PC-3 (cell line): ENCODE results near the gene ALPG. TPM values are rescaled to one million over a fixed set of nuclear protein-coding genes. Genes with fewer than 3 reads are reported as not detected.
"Not testable (repeated sequence)": the region's sequence is repeated elsewhere in the genome, so short reads cannot be mapped to it uniquely, and the experiment has no call there.

ENCODE experiments used
- ATAC-seq: fragments of 200-7000 bp; cut with Tn5 transposase; 2 replicates; pipeline ENCODE4 v1.9.1; 2020; ENCODE audit warnings: mild to moderate bottlenecking, moderate library complexity
- BruUV-seq: library from RNA; stranded (reverse); fragments of 400-500 nt; replicated peaks from 2 replicates; lab custom pipeline; 2021; lab: Mats Ljungman, UMichigan
- CTCF ChIA-PET: fragments of 300-600 bp; sonication (Branson Sonifier 250); formaldehyde crosslinking; loops from one replicate; lab custom pipeline; 2022; ENCODE audit warnings: antibody characterized with exemption; lab: Charles Lee
- POLR2A ChIA-PET: fragments of 300-600 bp; sonication (Branson Sonifier 250); formaldehyde crosslinking; loops from one replicate; lab custom pipeline; 2022; ENCODE audit warnings: antibody characterized with exemption; ENCODE audit not compliant: unreplicated experiment; lab: Charles Lee
- DNase-seq: peaks from one replicate; pipeline ENCODE4 v3.0.0-alpha.2; 2015
- H2AFZ ChIP-seq: fragments of 300-600 bp; sonication (generic); 2 replicates; pipeline ENCODE4 v1.6.0; 2016; ENCODE audit warnings: antibody characterized with exemption, low read length
- H3F3A ChIP-seq: fragments of 300-600 bp; sonication (generic); one replicate; pipeline ENCODE4 v1.6.0; 2017; ENCODE audit warnings: antibody characterized with exemption, low read length, control low read depth, mild to moderate bottlenecking; ENCODE audit not compliant: unreplicated experiment
- H3K27ac ChIP-seq: fragments of 300-600 bp; sonication (generic); 2 replicates; pipeline ENCODE4 v1.5.1; 2016; ENCODE audit warnings: mild to moderate bottlenecking, low read length
- H3K27me3 ChIP-seq: fragments of 300-600 bp; sonication (generic); 2 replicates; pipeline ENCODE4 v1.6.1; 2016; ENCODE audit warnings: low read length, mixed read lengths
- H3K36me3 ChIP-seq: fragments of 300-600 bp; sonication (generic); 2 replicates; pipeline ENCODE4 v1.6.1; 2016; ENCODE audit warnings: low read depth, mixed run types, low read length, mixed read lengths
- H3K4me1 ChIP-seq: fragments of 300-600 bp; sonication (generic); 2 replicates; pipeline ENCODE4 v1.5.1; 2016; ENCODE audit warnings: low read length; ENCODE audit not compliant: insufficient read depth
- H3K4me2 ChIP-seq: fragments of 300-600 bp; sonication (generic); 2 replicates; pipeline ENCODE4 v1.6.0; 2016; ENCODE audit warnings: low read length
- H3K4me3 ChIP-seq: fragments of 300-600 bp; sonication (generic); 2 replicates; pipeline ENCODE4 v1.5.1; 2016; ENCODE audit warnings: mild to moderate bottlenecking, low read length, mixed read lengths
- H3K79me2 ChIP-seq: fragments of 300-600 bp; sonication (generic); 2 replicates; pipeline ENCODE4 v1.6.1; 2017; ENCODE audit warnings: low read length, mixed read lengths
- H3K9ac ChIP-seq: fragments of 300-600 bp; sonication (generic); 2 replicates; pipeline ENCODE4 v1.6.0; 2016; ENCODE audit warnings: mild to moderate bottlenecking, low read length
- H3K9me2 ChIP-seq: fragments of 300-600 bp; sonication (generic); replicated peaks from 2 replicates; pipeline ENCODE4 v1.6.1; 2016; ENCODE audit warnings: mixed run types, low read length, mixed read lengths
- H3K9me3 ChIP-seq: fragments of 300-600 bp; sonication (generic); 2 replicates; pipeline ENCODE4 v1.6.1; 2016; ENCODE audit warnings: low read length, mixed read lengths
- H4K20me1 ChIP-seq: fragments of 300-600 bp; sonication (generic); 2 replicates; pipeline ENCODE4 v1.6.1; 2016; ENCODE audit warnings: low read length, mixed read lengths
- CTCF ChIP-seq: fragments of 300-600 bp; sonication (generic); conservative IDR thresholded peaks from 2 replicates; pipeline ENCODE4 v1.5.1; 2017; ENCODE audit warnings: antibody characterized with exemption, low read depth, mild to moderate bottlenecking, low read length
- EZH2 ChIP-seq: fragments of 300-600 bp; sonication (generic); IDR thresholded peaks from one replicate; pipeline ENCODE4 v1.6.1; 2017; ENCODE audit warnings: antibody characterized with exemption, mild to moderate bottlenecking, low read length; ENCODE audit not compliant: unreplicated experiment
- intact Hi-C: fragments of 100-400 bp; cut with micrococcal nuclease; formaldehyde crosslinking; loops from 2 replicates; pipeline ENCODE4 v1.9.0; 2023
- total RNA-seq: library from RNA; depleted of rRNA; stranded (reverse); fragments of >200 nt; gene quantifications from 2 replicates; pipeline ENCODE4 v1.2.3, GENCODE V29; 2014

The ALPG gene
- total RNA-seq, 1 experiment from 2014 or later: 0.18 TPM

- intact Hi-C loops: no loop called here
- CTCF ChIA-PET: no interaction called here
These were observed 43.3 kb downstream of the ALPG start for GRCh38 chr2:232449964-232450363.

GRCh38 chr2:232451645-232452044 lies 45.0 kb downstream of the ALPG start:
- CTCF ChIA-PET, H3K27ac ChIP-seq, H3F3A ChIP-seq, H3K79me2 ChIP-seq, H2AFZ ChIP-seq, BruUV-seq, H3K36me3 ChIP-seq, POLR2A ChIA-PET, H3K27me3 ChIP-seq, H3K4me2 ChIP-seq, DNase-seq, H3K4me3 ChIP-seq, H3K9me2 ChIP-seq, H3K9me3 ChIP-seq, H3K9ac ChIP-seq, ATAC-seq, H3K4me1 ChIP-seq, H4K20me1 ChIP-seq, intact Hi-C loops: not testable (repeated sequence)

More at GRCh38 chr2:232449964-232450363, 43.3 kb downstream of the ALPG start:
- Histone ChIP-seq H3K9me2 (no peaks in the 10 kb centered on the region), H3K27me3 (0 out of 2 replicates have a peak, but pooled peaks cover 2% of the 10 kb centered on the region), H3K9ac (no peak overlapping the region), H2AFZ (no peak overlapping the region), H3K4me3 (no peak overlapping the region), H4K20me1 (no peaks in the 10 kb centered on the region), H3F3A (no peaks in the 10 kb centered on the region), H3K27ac (no peak overlapping the region), H3K4me1 (no peaks in the 10 kb centered on the region), H3K4me2 (no peak overlapping the region), H3K79me2 (no peaks in the 10 kb centered on the region), H3K36me3 (no peaks in the 10 kb centered on the region), H3K9me3 (no peaks in the 10 kb centered on the region)
- ATAC-seq (no peak; the same call in 1 of the 2 replicates), DNase-seq (no peak)
- BruUV-seq: no TSS peak
- POLR2A ChIA-PET: no interaction called here
- no peak for TF ChIP-seq CTCF

GRCh38 chr2:232454630-232455029 lies 48.0 kb downstream of the ALPG start:
- H4K20me1 ChIP-seq: no peaks in the 10 kb centered on the region
- no peaks in the 10 kb centered on the region for H3K4me1 ChIP-seq
- no TSS peak for BruUV-seq
- no peaks in the 10 kb centered on the region for H3K79me2 ChIP-seq
- DNase-seq: no peak
- H3F3A ChIP-seq: no peaks in the 10 kb centered on the region
- intact Hi-C loops: no loop called here
- H3K9me2 ChIP-seq: no peaks in the 10 kb centered on the region
- no peak overlapping the region for H3K4me2 ChIP-seq
- TF ChIP-seq CTCF (no peak), EZH2 (no peak)
- CTCF ChIA-PET: no interaction called here
- POLR2A ChIA-PET: no interaction called here
- 0 out of 2 replicates have a peak, but pooled peaks cover 4% of the 10 kb centered on the region for H3K27me3 ChIP-seq
- H2AFZ ChIP-seq: no peak overlapping the region
- H3K4me3 ChIP-seq: no peak overlapping the region
- H3K9me3 ChIP-seq: no peaks in the 10 kb centered on the region
- H3K9ac ChIP-seq: no peak overlapping the region
- H3K36me3 ChIP-seq: no peaks in the 10 kb centered on the region
- no peak overlapping the region for H3K27ac ChIP-seq
- no peak for ATAC-seq
